Upper lobe of left lung (tissue), 4 donors: ENCODE measurements around the gene SRP68.

Source experiments
- CTCF ChIP-seq, 6 experiments: fragments of 450-650 bp in 4 of 6; fragments of 200-600 bp in 2 of 6; sonication (generic) in 2 of 6; IDR thresholded peaks; one replicate each; pipeline ENCODE4 v1.5.1; 2016 to 2019; ENCODE audit warnings: antibody characterized with exemption in 6 of 6
- POLR2AphosphoS5 ChIP-seq, 2 donors: sonication (generic); formaldehyde crosslinking; IDR thresholded peaks; one replicate each; pipeline ENCODE4 v1.5.1; 2017; ENCODE audit warnings: antibody characterized with exemption in 2 of 2

- TF ChIP-seq CTCF (IDR thresholded peaks at IDR 0.05) (no peak), POLR2AphosphoS5 (IDR thresholded peaks at IDR 0.05) (no peak)
Measured at GRCh38 chr17:75991396-75991795, 80.9 kb downstream of the SRP68 start.
